WTC11 (cell line): ENCODE measurements around the gene TMEM272. TPM values are rescaled to one million over a fixed set of nuclear protein-coding genes. Genes with fewer than 3 reads are reported as not detected.

Experiments
- ATAC-seq: fragments of 200-7000 bp; cut with Tn5 transposase; 2 replicates; pipeline ENCODE4 v1.10.0; 2021; ENCODE audit warnings: mild to moderate bottlenecking, moderate library complexity
- CTCF ChIA-PET: fragments of 300-600 bp; sonication (Branson Sonifier 250); formaldehyde crosslinking; loops from one replicate; lab custom pipeline; 2021; ENCODE audit warnings: antibody characterized with exemption; lab: Charles Lee
- POLR2A ChIA-PET: fragments of 350-600 bp; sonication (Branson Sonifier 250); formaldehyde crosslinking; loops from one replicate; lab custom pipeline; 2021; ENCODE audit warnings: antibody characterized with exemption; lab: Charles Lee
- DNase-seq: peaks from one replicate; pipeline ENCODE4 v3.0.0; 2021; ENCODE audit warnings: low spot score
- H3K27ac Mint-ChIP-seq: 2 replicates; pipeline ENCODE4 v1.8.0; 2021; ENCODE audit warnings: mixed read lengths
- H3K27me3 Mint-ChIP-seq: 2 replicates; pipeline ENCODE4 v1.8.0; 2021; ENCODE audit warnings: low read depth, mild to moderate bottlenecking, moderate library complexity, mixed read lengths
- H3K36me3 Mint-ChIP-seq: 2 replicates; pipeline ENCODE4 v1.8.0; 2021; ENCODE audit warnings: mixed read lengths
- H3K4me1 Mint-ChIP-seq: 2 replicates; pipeline ENCODE4 v1.8.0; 2022; ENCODE audit warnings: mixed read lengths
- H3K4me3 Mint-ChIP-seq: 2 replicates; pipeline ENCODE4 v1.8.0; 2021; ENCODE audit warnings: mild to moderate bottlenecking, moderate library complexity, mixed read lengths
- H3K9me3 Mint-ChIP-seq: 2 replicates; pipeline ENCODE4 v1.8.0; 2021; ENCODE audit warnings: mixed read lengths
- AFF4 ChIP-seq: sonication (generic); formaldehyde crosslinking; IDR thresholded peaks from 2 replicates; pipeline ENCODE4 v1.8.1; 2023; ENCODE audit warnings: mild to moderate bottlenecking, missing genetic modification reagents, borderline replicate concordance
- CBFB ChIP-seq: sonication (generic); formaldehyde crosslinking; IDR thresholded peaks from 2 replicates; pipeline ENCODE4 v1.8.1; 2022; ENCODE audit warnings: mild to moderate bottlenecking, low read depth, missing genetic modification reagents
- CDX4 ChIP-seq: fragments of 250-450 bp; sonication (Bioruptor Pico); IDR thresholded peaks from 2 replicates; pipeline ENCODE4 v1.9.0; 2021; ENCODE audit warnings: moderate library complexity, mild to moderate bottlenecking, inconsistent platforms, borderline replicate concordance
- E2F1 ChIP-seq: sonication (generic); formaldehyde crosslinking; IDR thresholded peaks from 2 replicates; pipeline ENCODE4 v1.8.0; 2022; ENCODE audit warnings: mild to moderate bottlenecking, missing genetic modification reagents
- ESRRA ChIP-seq: sonication (generic); formaldehyde crosslinking; IDR thresholded peaks from 2 replicates; pipeline ENCODE4 v1.8.1; 2022; ENCODE audit warnings: mild to moderate bottlenecking, missing genetic modification reagents, borderline replicate concordance
- IRF1 ChIP-seq: sonication (generic); formaldehyde crosslinking; IDR thresholded peaks from 2 replicates; pipeline ENCODE4 v1.8.0; 2023; ENCODE audit warnings: missing genetic modification reagents
- MXD4 ChIP-seq: fragments of 250-450 bp; sonication (Bioruptor Pico); IDR thresholded peaks from 2 replicates; pipeline ENCODE4 v1.8.0; 2021; ENCODE audit warnings: mild to moderate bottlenecking, moderate library complexity, borderline replicate concordance
- PRDM15 ChIP-seq: sonication (generic); formaldehyde crosslinking; IDR thresholded peaks from 2 replicates; pipeline ENCODE4 v1.8.0; 2022; ENCODE audit warnings: missing genetic modification reagents
- STAT6 ChIP-seq: sonication (generic); formaldehyde crosslinking; conservative IDR thresholded peaks from 2 replicates; pipeline ENCODE4 v1.8.1; 2023; ENCODE audit warnings: mild to moderate bottlenecking, low read depth, missing genetic modification reagents, moderate library complexity
- TCF7 ChIP-seq: sonication (generic); formaldehyde crosslinking; IDR thresholded peaks from 2 replicates; pipeline ENCODE4 v1.8.0; 2022; ENCODE audit warnings: mild to moderate bottlenecking, low read depth, missing genetic modification reagents, moderate library complexity
- ZMAT4 ChIP-seq: fragments of 250-450 bp; sonication (Bioruptor Pico); IDR thresholded peaks from 2 replicates; pipeline ENCODE4 v1.9.0; 2021; ENCODE audit warnings: mild to moderate bottlenecking
- ZNF425 ChIP-seq: fragments of 250-450 bp; sonication (Bioruptor Pico); conservative IDR thresholded peaks from 2 replicates; pipeline ENCODE4 v1.9.0; 2021; ENCODE audit warnings: mild to moderate bottlenecking
- ZNF532 ChIP-seq: fragments of 250-450 bp; sonication (Bioruptor Pico); IDR thresholded peaks from 2 replicates; pipeline ENCODE4 v1.9.0; 2021; ENCODE audit warnings: mild to moderate bottlenecking, borderline replicate concordance
- total RNA-seq: library from RNA; stranded (reverse); gene quantifications from 3 replicates; pipeline ENCODE4 v1.2.3, GENCODE V29; 2021

Gene TMEM272
- total RNA-seq, 1 experiment from 2014 or later: not detected

- TF ChIP-seq CBFB (CRISPR knock-in tag): no peak
Observed at GRCh38 chr13:51811046-51811445, 33.9 kb downstream of the TMEM272 start (continued).

GRCh38 chr13:51808811-51809210 lies 36.2 kb downstream of the TMEM272 start:
- Mint-ChIP-seq H3K9me3 (peaks cover 7% of the 10 kb centered on the region), H3K27ac (no peak overlapping the region), H3K27me3 (no peaks in the 10 kb centered on the region), H3K36me3 (no peaks in the 10 kb centered on the region), H3K4me3 (no peak overlapping the region), H3K4me1 (peaks cover 16% of the 10 kb centered on the region)
- ChIA-PET POLR2A (no interaction called here), CTCF (no interaction called here)
- DNase-seq (no peak), ATAC-seq (no peak)
- TF ChIP-seq CDX4 (CRISPR knock-in tag) (no peak), ZNF425 (CRISPR knock-in tag) (no peak), IRF1 (CRISPR knock-in tag) (no peak), E2F1 (CRISPR knock-in tag) (no peak), PRDM15 (CRISPR knock-in tag) (no peak), MXD4 (CRISPR knock-in tag) (no peak), STAT6 (CRISPR knock-in tag) (no peak), ESRRA (CRISPR knock-in tag) (no peak), ZNF532 (CRISPR knock-in tag) (no peak), TCF7 (CRISPR knock-in tag) (no peak), AFF4 (CRISPR knock-in tag) (no peak), ZMAT4 (CRISPR knock-in tag) (no peak)
